Body of pancreas (tissue), 4 donors: ENCODE measurements around the gene KNDC1.

ENCODE experiments used
- CTCF ChIP-seq, 7 experiments: fragments of 450-650 bp in 4 of 7; fragments of 200-600 bp in 3 of 7; sonication (generic) in 3 of 7; IDR thresholded peaks; one replicate each; pipeline ENCODE4 v1.5.1; 2016 to 2019; ENCODE audit warnings: antibody characterized with exemption in 7 of 7
- POLR2A ChIP-seq, 3 donors: fragments of 450-650 bp; IDR thresholded peaks; one replicate each; pipeline ENCODE4 v1.6.1; 2016; ENCODE audit warnings: antibody characterized with exemption in 3 of 3, mild to moderate bottlenecking in 2 of 3

DNA sequence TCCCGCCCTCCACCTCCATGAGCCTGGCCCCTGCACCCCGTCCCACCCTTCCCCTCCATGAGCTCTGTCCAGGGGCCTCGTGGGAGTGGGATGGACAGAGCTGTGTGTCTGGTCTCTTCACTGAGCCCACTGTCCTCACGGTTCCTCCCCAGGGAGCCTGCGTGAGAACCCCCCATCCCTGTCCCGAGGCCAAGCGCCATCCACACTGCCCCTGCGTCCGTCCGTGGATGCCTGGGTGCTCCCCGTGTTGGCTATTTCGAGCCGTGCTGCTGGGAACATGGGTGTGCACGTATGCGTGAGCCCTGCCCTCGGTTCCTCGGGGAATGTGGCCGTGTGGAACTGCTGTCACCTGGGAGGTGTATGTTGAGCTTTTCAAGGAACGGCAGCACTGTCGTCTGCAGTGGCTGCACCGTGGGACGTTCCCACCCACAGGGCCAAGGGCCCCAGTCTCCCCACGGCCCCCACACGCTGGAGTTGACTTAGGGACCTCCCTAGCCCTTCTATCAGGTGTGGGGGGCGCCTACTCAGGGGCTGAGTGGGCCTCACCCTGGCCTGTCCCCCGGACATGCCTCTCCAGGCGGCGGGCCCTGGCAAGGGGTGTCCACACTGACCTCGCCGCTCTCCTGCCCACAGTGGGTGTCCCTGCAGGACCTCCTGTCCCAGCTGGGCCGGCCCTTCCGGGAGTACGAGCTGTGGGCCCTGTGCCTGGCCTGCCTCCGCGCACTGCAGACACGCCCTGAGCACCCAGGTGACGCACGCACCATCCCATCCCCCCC lies 28.1 kb downstream of the KNDC1 start:
- TF ChIP-seq CTCF (IDR thresholded peaks at IDR 0.05) (no peak), POLR2A (IDR thresholded peaks at IDR 0.05) (no peak)
